ENCODE results near the gene THOC5. TPM values are rescaled to one million over a fixed set of nuclear protein-coding genes. Genes with fewer than 3 reads are reported as not detected.
"Not testable (repeated sequence)": the region's sequence is repeated elsewhere in the genome, so short reads cannot be mapped to it uniquely, and the experiment has no call there.

Gene THOC5
- total and polyA plus RNA-seq, 3 donors from 2014 or later: 46.0 to 59.1 (median 58.7) TPM

GRCh38 chr22:29559853-29560252, 6.3 kb upstream of the THOC5 start:
- H3K27me3 ChIP-seq: no peaks in the 10 kb centered on the region
- H3K4me1 ChIP-seq: peaks cover 7% of the 10 kb centered on the region
- H3K9me3 ChIP-seq: no peaks in the 10 kb centered on the region
- no peak for DNase-seq
- H3K27ac ChIP-seq: no peak overlapping the region
- H3K4me3 ChIP-seq: no peak overlapping the region
- H3K36me3 ChIP-seq (ENCODE audit: low read depth, missing control alignments): no peaks in the 10 kb centered on the region
- WGBS, 2 donors: 87 to 95% methylated on average over 2 of the region's 2 CpGs
- no peak for TF ChIP-seq POLR2A (IDR thresholded peaks at IDR 0.05)
- no peak for TF ChIP-seq CTCF (IDR thresholded peaks at IDR 0.05)
- intact Hi-C loops (cut with DNase I; ENCODE audit: low total_unique reads): no loop called here

GRCh38 chr22:29559030-29559429, 5.5 kb upstream of the THOC5 start:
- Histone ChIP-seq H3K4me1 (peaks cover 16% of the 10 kb centered on the region), H3K27ac (no peak overlapping the region), H3K4me3 (no peak overlapping the region), H3K27me3 (no peaks in the 10 kb centered on the region), H3K9me3 (no peaks in the 10 kb centered on the region), H3K36me3 (ENCODE audit: low read depth, missing control alignments) (no peaks in the 10 kb centered on the region)
- intact Hi-C loops (cut with DNase I; ENCODE audit: low total_unique reads): no loop called here
- DNase-seq: no peak
- WGBS, 2 donors: 95 to 96% methylated on average over 6 of the region's 6 CpGs
- TF ChIP-seq CTCF (IDR thresholded peaks at IDR 0.05): no peak
- TF ChIP-seq POLR2A (IDR thresholded peaks at IDR 0.05): no peak

GRCh38 chr22:29555065-29555644, 1.6 kb upstream of the THOC5 start:
- Histone ChIP-seq H3K9me3 (no peaks in the 10 kb centered on the region), H3K4me3 (no peak overlapping the region), H3K4me1 (peaks cover 18% of the 10 kb centered on the region), H3K27me3 (no peaks in the 10 kb centered on the region), H3K27ac (peak overlapping the region; percentile 52 to 81), H3K36me3 (ENCODE audit: low read depth, missing control alignments) (no peaks in the 10 kb centered on the region)
- TF ChIP-seq CTCF (IDR thresholded peaks at IDR 0.05) (no peak), POLR2A (IDR thresholded peaks at IDR 0.05) (no peak)
- DNase-seq: peak; percentile 63
- 30 to 50% methylated on average over 4 of the region's 4 CpGs for WGBS, 2 donors
- intact Hi-C loops (cut with DNase I; ENCODE audit: low total_unique reads): no loop called here

GRCh38 chr22:29552357-29552756, 1.2 kb downstream of the THOC5 start:
- H3K4me3 ChIP-seq; H3K36me3 ChIP-seq (ENCODE audit: low read depth, missing control alignments); H3K27me3 ChIP-seq; DNase-seq; H3K9me3 ChIP-seq; intact Hi-C loops (cut with DNase I; ENCODE audit: low total_unique reads); H3K27ac ChIP-seq: not testable (repeated sequence)
- H3K4me1 ChIP-seq: peaks cover 18% of the 10 kb centered on the region
- WGBS, 2 donors: 85 to 92% methylated on average over 10 to 33 of the region's 33 CpGs

- no peak overlapping the region for H3K4me3 ChIP-seq
- no peak for TF ChIP-seq CTCF (IDR thresholded peaks at IDR 0.05)
- WGBS, 2 donors: 93 to 96% methylated on average over 4 of the region's 4 CpGs
- peaks cover 12% of the 10 kb centered on the region for H3K4me1 ChIP-seq
- H3K27me3 ChIP-seq: no peaks in the 10 kb centered on the region
- H3K27ac ChIP-seq: no peak overlapping the region
- H3K9me3 ChIP-seq: no peaks in the 10 kb centered on the region
- no peaks in the 10 kb centered on the region for H3K36me3 ChIP-seq (ENCODE audit: low read depth, missing control alignments)
- intact Hi-C loops (cut with DNase I; ENCODE audit: low total_unique reads): no loop called here
- DNase-seq: no peak
Observed at GRCh38 chr22:29550005-29550404, 3.6 kb downstream of the THOC5 start.

GRCh38 chr22:29545045-29545444, 8.5 kb downstream of the THOC5 start:
- DNase-seq; H3K27me3 ChIP-seq; intact Hi-C loops (cut with DNase I; ENCODE audit: low total_unique reads); H3K36me3 ChIP-seq (ENCODE audit: low read depth, missing control alignments); H3K27ac ChIP-seq; H3K9me3 ChIP-seq; H3K4me1 ChIP-seq; H3K4me3 ChIP-seq: not testable (repeated sequence)
- 85% methylated on average over 8 of the region's 8 CpGs for WGBS, 2 donors
